HG02973 (cell line): ENCODE measurements around the gene RBM10.

Experiments
- ATAC-seq: cut with Tn5 transposase; IDR thresholded peaks from one replicate; pipeline ENCODE4 v1.9.1; 2021; ENCODE audit warnings: moderate library complexity; ENCODE audit not compliant: unreplicated experiment

Gene RBM10

DNA sequence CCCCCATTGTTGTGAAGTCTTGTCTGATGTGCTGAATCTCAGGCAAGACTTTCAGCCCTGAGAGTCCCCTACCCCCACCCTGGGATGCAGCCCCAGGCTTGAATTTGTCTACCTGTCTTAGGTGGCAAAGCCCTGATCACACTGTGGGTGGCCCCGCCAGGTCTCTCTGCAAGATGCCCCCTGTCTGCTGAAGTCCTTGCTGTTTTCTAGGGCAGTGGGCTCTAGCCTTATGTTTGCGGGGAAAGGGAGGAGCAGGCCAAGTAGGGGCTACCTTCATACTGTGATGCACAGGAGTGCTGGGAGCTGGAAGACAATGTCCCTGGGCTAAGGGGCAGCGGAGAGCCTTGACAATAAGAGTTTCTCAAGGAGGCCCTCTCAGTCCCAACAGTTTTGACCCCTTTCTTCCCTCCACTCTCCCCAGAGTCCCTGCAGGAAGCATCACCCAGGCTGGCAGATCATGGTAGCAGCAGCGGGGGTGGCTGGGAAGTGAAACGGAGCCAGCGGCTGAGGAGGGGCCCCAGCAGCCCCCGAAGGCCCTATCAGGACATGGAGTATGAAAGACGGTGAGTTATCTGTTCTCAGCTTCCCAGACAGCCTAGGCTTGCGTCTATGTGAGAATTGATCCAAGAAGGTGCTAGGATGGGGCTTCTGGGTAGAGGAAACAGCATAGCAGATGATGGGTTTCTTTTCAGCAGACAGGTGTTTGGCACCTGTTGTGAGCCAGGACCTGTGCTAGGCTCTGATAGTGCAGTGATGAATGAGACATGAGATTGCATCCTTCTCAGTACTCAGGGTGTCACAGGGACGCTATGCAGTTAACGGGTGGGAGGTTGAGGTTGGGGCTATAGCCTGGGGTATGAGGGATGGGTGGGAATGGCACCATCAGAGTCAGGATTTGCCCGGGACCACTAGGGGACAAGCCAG, 2.2 kb downstream of the RBM10 start:
- no peak for ATAC-seq

GRCh38 chrX:47148946-47149345, 3.9 kb downstream of the RBM10 start:
- ATAC-seq = no peak

DNA sequence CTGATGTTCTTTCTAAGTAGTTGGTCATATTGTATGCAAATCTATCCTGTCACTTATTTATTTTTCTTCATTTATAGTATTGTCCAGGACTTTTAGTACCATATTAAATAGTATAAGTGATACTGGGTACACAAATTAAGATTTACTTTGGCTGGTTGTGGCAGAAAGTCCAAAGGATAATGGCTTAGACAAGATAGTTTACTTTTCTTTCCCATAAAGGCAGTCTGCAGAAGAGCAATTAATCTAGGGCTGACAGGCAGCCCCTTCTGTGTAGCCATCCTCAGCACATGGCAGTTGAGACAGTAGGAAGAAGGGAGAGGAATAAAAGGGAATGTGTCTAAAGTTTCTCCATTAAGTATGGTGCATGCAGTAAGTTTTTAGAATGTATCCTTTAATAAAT, 6.4 kb downstream of the RBM10 start:
- no peak for ATAC-seq

- ATAC-seq = no peak
Observed at GRCh38 chrX:47156611-47157520, 11.8 kb downstream of the RBM10 start.

GRCh38 chrX:47158131-47158530, 13.1 kb downstream of the RBM10 start:
- no peak for ATAC-seq

GRCh38 chrX:47158781-47159180, 13.8 kb downstream of the RBM10 start:
- ATAC-seq = no peak

- no peak for ATAC-seq
Observed at GRCh38 chrX:47160781-47161180, 15.8 kb downstream of the RBM10 start.

- ATAC-seq = no peak
Observed at GRCh38 chrX:47162927-47163583, 18.0 kb downstream of the RBM10 start.

- no peak for ATAC-seq
Observed at GRCh38 chrX:47164420-47164819, 19.4 kb downstream of the RBM10 start.

DNA sequence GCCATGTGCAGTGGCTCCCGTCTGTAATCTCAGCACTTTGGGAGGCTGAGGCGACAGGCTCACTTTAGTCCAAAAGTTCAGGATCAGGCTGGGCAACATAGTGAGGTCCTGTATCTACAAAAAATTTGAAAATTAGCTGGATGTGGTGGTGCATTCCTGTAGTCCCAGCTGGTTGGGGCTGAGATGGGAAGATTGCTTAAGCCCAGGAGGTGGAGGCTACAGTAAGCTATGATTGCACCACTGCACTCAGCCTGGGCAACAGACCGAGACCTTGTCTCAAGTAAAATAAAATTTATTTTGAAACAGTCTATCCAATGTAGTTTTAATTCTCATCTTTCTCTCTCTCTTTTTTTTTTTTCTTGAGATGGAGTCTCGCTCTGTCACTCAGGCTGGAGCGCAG, 21.1 kb downstream of the RBM10 start:
- ATAC-seq = no peak

- ATAC-seq = no peak
Observed at GRCh38 chrX:47168495-47169073, 23.6 kb downstream of the RBM10 start.

- ATAC-seq = no peak
Observed at GRCh38 chrX:47169273-47169672, 24.3 kb downstream of the RBM10 start.

DNA sequence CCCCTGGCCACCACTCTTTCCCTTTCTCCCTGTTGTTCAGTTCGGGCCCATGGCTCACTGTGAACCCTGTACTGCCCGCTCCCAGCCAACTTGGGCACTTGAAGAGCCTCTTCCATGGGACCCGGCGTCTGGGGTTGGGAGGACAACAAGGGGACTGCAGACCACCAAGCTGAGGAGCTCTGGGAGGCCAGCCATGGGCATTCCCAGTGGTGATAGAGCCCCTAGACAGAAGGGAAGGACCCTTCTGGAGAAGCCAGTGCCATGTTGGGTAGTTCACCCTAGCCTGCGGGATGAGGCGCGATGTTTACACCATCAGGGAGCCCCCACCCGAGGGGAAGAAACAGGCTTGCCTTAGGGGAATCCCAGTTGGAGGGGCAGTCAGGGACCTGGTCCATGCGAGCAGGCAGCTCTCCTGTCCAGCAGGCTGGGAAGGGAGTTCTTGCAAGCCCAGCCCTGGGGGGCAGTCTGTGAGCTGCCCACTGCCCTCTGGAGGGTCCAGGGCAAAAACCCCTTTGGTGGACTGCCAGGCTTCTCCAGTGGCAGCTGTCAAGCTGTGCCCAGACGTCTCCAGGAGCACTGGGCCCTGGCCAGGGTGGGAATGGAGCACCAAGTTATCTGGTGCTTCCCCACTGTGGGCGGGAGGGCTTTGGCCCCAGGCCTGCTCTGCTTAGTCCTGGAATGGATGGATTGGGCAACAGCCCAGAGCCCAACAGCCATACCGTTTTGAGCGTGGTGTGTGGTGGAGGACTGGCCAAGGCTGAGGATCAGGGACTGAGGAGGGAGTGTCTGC, 24.9 kb downstream of the RBM10 start:
- ATAC-seq = no peak

DNA sequence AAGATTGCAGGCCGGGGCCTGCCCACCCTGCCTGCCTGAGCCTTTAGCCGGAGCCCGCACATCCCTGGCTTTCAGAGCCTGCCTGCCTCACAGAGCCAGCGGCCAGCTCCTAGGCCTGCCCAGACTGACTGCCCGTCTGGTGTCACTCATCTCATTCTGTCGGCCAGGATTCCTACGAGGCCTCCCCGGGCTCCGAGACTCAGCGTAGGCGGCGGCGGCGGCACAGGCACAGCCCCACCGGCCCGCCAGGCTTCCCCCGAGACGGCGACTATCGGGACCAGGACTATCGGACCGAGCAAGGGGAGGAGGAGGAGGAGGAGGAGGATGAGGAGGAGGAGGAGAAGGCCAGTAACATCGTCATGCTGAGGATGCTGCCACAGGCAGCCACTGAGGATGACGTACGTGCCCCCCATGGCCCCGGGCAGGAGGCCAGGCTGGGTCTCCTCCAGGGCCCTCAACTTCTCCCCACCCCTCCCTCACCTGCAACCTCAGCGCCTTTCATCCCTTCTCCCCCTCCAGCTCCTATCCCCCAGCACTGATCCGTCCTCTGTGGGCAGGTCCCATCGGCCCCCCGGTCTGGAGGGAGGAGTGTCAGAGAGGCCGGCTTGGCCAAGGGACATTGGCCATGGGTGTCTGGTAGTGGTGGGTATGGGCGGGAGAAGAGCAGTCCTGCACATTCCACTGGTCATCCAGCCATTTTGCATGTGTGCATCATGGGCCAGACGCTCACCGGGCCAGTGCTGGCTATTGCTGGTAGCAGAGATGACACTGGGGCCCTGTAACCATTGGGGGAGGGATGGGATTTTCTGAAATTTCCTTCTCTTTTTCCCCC, 26.1 kb downstream of the RBM10 start:
- no peak for ATAC-seq

- ATAC-seq = no peak
Observed at GRCh38 chrX:47171996-47172395, 27.0 kb downstream of the RBM10 start.

DNA sequence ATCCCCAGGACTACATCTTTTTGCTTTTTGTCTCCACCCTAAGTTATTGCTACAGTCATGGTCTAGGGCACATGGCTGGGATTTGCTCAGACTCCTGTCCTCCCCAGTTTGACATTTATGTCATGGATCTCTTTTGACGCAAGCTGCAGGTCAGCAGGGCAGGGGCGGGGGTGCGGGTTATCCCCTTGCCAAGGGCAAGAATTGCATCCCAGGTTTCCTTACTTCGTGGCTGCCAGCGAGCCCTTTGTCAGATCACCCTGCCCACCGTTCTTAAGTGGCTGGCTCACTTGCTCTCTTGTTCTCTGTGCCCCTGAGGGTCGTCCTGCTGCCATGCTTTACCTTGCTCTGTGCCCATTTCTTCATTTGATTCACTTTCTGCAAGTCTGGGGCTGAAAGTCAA, 27.5 kb downstream of the RBM10 start:
- no peak for ATAC-seq

- ATAC-seq = no peak
Observed at GRCh38 chrX:47172971-47173792, 28.2 kb downstream of the RBM10 start.

DNA sequence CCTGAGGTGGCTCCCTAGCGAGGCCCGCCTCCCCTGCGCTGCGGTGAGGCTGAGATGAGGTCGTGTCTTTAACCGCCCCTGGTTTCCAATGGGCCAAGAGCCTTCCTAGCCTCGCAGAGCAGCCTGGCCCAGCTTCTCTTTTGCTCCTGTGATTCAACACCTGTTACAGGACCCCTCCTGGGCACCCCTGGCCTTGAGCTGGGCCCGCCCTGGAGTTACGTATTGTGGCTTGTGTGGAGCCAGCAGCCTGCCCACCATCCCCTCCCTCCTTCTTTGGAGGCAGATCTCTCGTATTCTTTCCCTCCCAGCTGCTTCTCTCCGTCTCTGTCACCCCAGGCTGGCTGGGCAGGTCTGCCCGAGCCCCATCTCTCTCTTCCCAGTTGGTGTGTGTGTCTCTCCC, 29.4 kb downstream of the RBM10 start:
- no peak for ATAC-seq
